SK-N-SH treated with all-trans-retinoic acid at 6 μM for 48 hours (cell line): ENCODE data around the gene PARL.

ENCODE experiments used
- ATAC-seq: fragments of 200-7000 bp; cut with Tn5 transposase; 3 replicates; pipeline ENCODE4 v1.9.1; 2020; ENCODE audit warnings: mild to moderate bottlenecking, moderate library complexity
- ARNTL ChIP-seq: fragments of 450-650 bp; formaldehyde crosslinking; IDR thresholded peaks from 2 replicates; pipeline ENCODE4 v1.5.0; 2020; ENCODE audit warnings: low read depth, mild to moderate bottlenecking, moderate library complexity, borderline replicate concordance
- BACH2 ChIP-seq: fragments of 250-450 bp; sonication (Bioruptor Pico); IDR thresholded peaks from 2 replicates; pipeline ENCODE4 v1.9.0; 2021; ENCODE audit warnings: mild to moderate bottlenecking, borderline replicate concordance
- CSDC2 ChIP-seq: fragments of 250-450 bp; sonication (Bioruptor Pico); IDR thresholded peaks from 2 replicates; pipeline ENCODE4 v1.5.0; 2020; ENCODE audit warnings: mild to moderate bottlenecking, moderate library complexity
- ESRRG ChIP-seq: fragments of 250-450 bp; sonication (Bioruptor Pico); IDR thresholded peaks from 2 replicates; pipeline ENCODE4 v1.6.1; 2021; ENCODE audit warnings: mild to moderate bottlenecking
- GLIS3 ChIP-seq: fragments of 250-450 bp; sonication (Bioruptor Pico); IDR thresholded peaks from 2 replicates; pipeline ENCODE4 v1.5.0; 2020; ENCODE audit warnings: mild to moderate bottlenecking, moderate library complexity
- ISL1 ChIP-seq: fragments of 250-450 bp; sonication (Bioruptor Pico); IDR thresholded peaks from 2 replicates; pipeline ENCODE4 v2.1.2; 2022; ENCODE audit warnings: mild to moderate bottlenecking, moderate library complexity
- OSR1 ChIP-seq: fragments of 250-450 bp; sonication (Bioruptor Pico); IDR thresholded peaks from 2 replicates; pipeline ENCODE4 v1.8.0; 2022; ENCODE audit warnings: moderate library complexity, mild to moderate bottlenecking, inconsistent platforms
- PPARA ChIP-seq: fragments of 250-450 bp; sonication (Bioruptor Pico); IDR thresholded peaks from 2 replicates; pipeline ENCODE4 v1.5.0; 2020; ENCODE audit warnings: mild to moderate bottlenecking, borderline replicate concordance
- RARB ChIP-seq: fragments of 250-450 bp; sonication (Bioruptor Pico); IDR thresholded peaks from 2 replicates; pipeline ENCODE4 v1.8.0; 2021; ENCODE audit warnings: mild to moderate bottlenecking, moderate library complexity
- SNAI2 ChIP-seq: fragments of 250-450 bp; sonication (Bioruptor Pico); IDR thresholded peaks from 2 replicates; pipeline ENCODE4 v1.5.0; 2020; ENCODE audit warnings: mild to moderate bottlenecking, moderate library complexity
- TCF4 ChIP-seq: fragments of 250-450 bp; sonication (Bioruptor Pico); IDR thresholded peaks from 2 replicates; pipeline ENCODE4 v1.8.0; 2021; ENCODE audit warnings: mild to moderate bottlenecking, moderate library complexity, borderline replicate concordance
- TOX ChIP-seq: fragments of 250-450 bp; sonication (Bioruptor Pico); IDR thresholded peaks from 2 replicates; pipeline ENCODE4 v1.8.0; 2021; ENCODE audit warnings: mild to moderate bottlenecking, moderate library complexity, borderline replicate concordance
- ZC3H10 ChIP-seq: fragments of 250-450 bp; sonication (Bioruptor Pico); IDR thresholded peaks from 2 replicates; pipeline ENCODE4 v1.5.1; 2021; ENCODE audit warnings: mild to moderate bottlenecking, moderate library complexity
- ZNF565 ChIP-seq: fragments of 450-650 bp; formaldehyde crosslinking; conservative IDR thresholded peaks from 2 replicates; pipeline ENCODE4 v1.5.0; 2020; ENCODE audit warnings: low read depth, mild to moderate bottlenecking, moderate library complexity
- ZNF70 ChIP-seq: fragments of 450-650 bp; formaldehyde crosslinking; IDR thresholded peaks from 2 replicates; pipeline ENCODE4 v1.5.0; 2020; ENCODE audit warnings: mild to moderate bottlenecking, moderate library complexity
- ZNF8 ChIP-seq: fragments of 450-650 bp; formaldehyde crosslinking; IDR thresholded peaks from 2 replicates; pipeline ENCODE4 v1.5.0; 2020; ENCODE audit warnings: mild to moderate bottlenecking, moderate library complexity
- TF ChIP-seq, protein P1 (sequence below): fragments of 250-450 bp; sonication (Bioruptor Pico); IDR thresholded peaks from 2 replicates; pipeline ENCODE4 v1.8.0; 2021; ENCODE audit warnings: low read depth, mild to moderate bottlenecking, moderate library complexity, borderline replicate concordance
- TF ChIP-seq, protein P2 (sequence below): fragments of 250-450 bp; sonication (Bioruptor Pico); IDR thresholded peaks from 2 replicates; pipeline ENCODE4 v1.5.1; 2021; ENCODE audit warnings: mild to moderate bottlenecking, moderate library complexity
- TF ChIP-seq, protein P3 (sequence below): fragments of 250-450 bp; sonication (Bioruptor Pico); IDR thresholded peaks from 2 replicates; pipeline ENCODE4 v1.5.1; 2020; ENCODE audit warnings: low read depth, mild to moderate bottlenecking, moderate library complexity
- TF ChIP-seq, protein P4 (sequence below): fragments of 250-450 bp; sonication (Bioruptor Pico); IDR thresholded peaks from 2 replicates; pipeline ENCODE4 v1.8.0; 2020; ENCODE audit warnings: mild to moderate bottlenecking, moderate library complexity, borderline replicate concordance

PARL gene

DNA sequence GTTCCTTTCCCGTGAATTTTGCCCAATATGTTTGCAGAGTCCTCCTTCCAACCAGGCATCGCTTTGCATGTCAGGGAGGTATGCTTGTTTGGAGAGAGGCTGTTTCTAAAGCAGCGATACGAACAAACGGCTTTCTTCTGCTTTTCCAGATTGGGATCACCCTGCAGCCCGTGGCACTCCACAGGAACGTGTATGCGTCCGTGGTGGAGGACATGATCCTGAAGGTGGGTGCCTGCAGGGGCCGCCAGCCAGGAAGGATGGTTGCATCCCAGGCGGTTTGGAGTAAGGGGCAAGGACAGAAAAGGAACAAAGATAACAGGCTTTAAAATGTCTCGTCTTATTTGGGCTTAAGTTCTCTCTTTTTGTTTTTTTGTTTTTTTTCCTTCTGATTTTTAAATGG is 76.8 kb downstream of the PARL start:
- TF ChIP-seq TCF4 (CRISPR knock-in tag) (no peak), ESRRG (CRISPR knock-in tag) (no peak), PPARA (CRISPR knock-in tag) (no peak), SNAI2 (CRISPR knock-in tag) (no peak), RARB (CRISPR knock-in tag) (no peak), OSR1 (CRISPR knock-in tag) (no peak), ISL1 (CRISPR knock-in tag) (no peak), ZNF565 (no peak), BACH2 (no peak), ZNF8 (no peak)
- TF ChIP-seq, protein P1, sequence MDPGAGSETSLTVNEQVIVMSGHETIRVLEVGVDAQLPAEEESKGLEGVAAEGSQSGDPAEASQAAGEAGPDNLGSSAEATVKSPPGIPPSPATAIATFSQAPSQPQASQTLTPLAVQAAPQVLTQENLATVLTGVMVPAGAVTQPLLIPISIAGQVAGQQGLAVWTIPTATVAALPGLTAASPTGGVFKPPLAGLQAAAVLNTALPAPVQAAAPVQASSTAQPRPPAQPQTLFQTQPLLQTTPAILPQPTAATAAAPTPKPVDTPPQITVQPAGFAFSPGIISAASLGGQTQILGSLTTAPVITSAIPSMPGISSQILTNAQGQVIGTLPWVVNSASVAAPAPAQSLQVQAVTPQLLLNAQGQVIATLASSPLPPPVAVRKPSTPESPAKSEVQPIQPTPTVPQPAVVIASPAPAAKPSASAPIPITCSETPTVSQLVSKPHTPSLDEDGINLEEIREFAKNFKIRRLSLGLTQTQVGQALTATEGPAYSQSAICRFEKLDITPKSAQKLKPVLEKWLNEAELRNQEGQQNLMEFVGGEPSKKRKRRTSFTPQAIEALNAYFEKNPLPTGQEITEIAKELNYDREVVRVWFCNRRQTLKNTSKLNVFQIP (CRISPR knock-in tag), result no peak
- TF ChIP-seq, protein P2, sequence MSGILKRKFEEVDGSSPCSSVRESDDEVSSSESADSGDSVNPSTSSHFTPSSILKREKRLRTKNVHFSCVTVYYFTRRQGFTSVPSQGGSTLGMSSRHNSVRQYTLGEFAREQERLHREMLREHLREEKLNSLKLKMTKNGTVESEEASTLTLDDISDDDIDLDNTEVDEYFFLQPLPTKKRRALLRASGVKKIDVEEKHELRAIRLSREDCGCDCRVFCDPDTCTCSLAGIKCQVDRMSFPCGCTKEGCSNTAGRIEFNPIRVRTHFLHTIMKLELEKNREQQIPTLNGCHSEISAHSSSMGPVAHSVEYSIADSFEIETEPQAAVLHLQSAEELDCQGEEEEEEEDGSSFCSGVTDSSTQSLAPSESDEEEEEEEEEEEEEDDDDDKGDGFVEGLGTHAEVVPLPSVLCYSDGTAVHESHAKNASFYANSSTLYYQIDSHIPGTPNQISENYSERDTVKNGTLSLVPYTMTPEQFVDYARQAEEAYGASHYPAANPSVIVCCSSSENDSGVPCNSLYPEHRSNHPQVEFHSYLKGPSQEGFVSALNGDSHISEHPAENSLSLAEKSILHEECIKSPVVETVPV, result no peak
- TF ChIP-seq, protein P3, sequence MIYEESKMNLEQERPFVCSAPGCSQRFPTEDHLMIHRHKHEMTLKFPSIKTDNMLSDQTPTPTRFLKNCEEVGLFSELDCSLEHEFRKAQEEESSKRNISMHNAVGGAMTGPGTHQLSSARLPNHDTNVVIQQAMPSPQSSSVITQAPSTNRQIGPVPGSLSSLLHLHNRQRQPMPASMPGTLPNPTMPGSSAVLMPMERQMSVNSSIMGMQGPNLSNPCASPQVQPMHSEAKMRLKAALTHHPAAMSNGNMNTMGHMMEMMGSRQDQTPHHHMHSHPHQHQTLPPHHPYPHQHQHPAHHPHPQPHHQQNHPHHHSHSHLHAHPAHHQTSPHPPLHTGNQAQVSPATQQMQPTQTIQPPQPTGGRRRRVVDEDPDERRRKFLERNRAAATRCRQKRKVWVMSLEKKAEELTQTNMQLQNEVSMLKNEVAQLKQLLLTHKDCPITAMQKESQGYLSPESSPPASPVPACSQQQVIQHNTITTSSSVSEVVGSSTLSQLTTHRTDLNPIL (CRISPR knock-in tag), result no peak
- ATAC-seq, result no peak

DNA sequence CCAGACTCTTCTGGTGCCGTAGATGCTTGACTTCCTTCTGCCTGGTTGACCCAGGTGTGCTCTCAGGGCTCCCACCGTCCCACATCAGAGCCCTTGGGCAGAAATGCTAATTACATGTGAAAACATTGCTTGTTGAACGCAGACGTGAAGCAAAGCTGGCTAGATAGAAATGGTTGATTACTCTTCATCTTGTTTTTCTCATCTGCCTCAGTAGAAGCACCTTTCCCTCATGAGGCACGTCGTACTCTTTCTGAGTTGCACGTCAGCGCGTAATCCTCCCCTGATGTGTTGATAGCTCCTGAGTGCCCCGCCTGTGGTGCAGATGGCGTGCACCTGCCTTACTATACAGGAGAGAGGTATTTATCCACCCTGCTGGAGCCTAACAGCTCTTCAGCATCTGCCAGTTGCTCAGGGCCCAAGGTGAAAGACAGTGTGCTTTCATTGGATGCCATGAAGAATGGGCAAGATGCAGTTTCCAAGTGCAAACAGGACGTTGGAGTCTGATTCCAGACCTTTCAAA is 77.4 kb downstream of the PARL start:
- no peak for TF ChIP-seq ZNF8
- no peak for TF ChIP-seq ZNF70 (CRISPR knock-in tag)
- TF ChIP-seq, protein P1 (CRISPR knock-in tag), result no peak
- TF ChIP-seq TOX (CRISPR knock-in tag), result no peak
- TF ChIP-seq ZC3H10, result no peak
- TF ChIP-seq CSDC2 (CRISPR knock-in tag), result no peak
- TF ChIP-seq BACH2, result no peak
- TF ChIP-seq ARNTL (CRISPR knock-in tag), result no peak
- no peak for TF ChIP-seq SNAI2 (CRISPR knock-in tag)
- no peak for TF ChIP-seq TCF4 (CRISPR knock-in tag)
- no peak for TF ChIP-seq OSR1 (CRISPR knock-in tag)
- ATAC-seq, result no peak

DNA sequence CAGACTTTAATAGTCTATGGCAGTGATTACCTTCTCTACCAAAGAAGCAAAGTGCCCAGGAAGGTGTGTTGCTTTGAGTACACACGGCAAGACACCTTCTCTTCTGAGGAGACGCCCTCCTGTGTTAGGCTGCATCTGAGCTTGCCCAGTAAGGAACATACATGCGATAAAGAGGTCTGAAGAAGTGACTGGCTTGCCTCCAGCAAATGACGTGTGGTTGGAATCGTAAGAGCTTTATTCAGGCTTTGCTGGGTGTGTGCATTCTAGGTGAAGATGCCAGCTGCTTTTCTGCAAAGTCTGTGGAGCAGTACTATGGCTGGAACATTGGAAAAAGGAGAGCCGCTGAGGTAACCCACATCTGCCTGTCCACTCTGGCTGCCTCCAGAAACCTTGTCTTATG is 81.7 kb downstream of the PARL start:
- ATAC-seq, result no peak
- TF ChIP-seq ARNTL (CRISPR knock-in tag), result no peak
- no peak for TF ChIP-seq ISL1 (CRISPR knock-in tag)
- no peak for TF ChIP-seq ESRRG (CRISPR knock-in tag)
- no peak for TF ChIP-seq CSDC2 (CRISPR knock-in tag)
- TF ChIP-seq, protein P4, sequence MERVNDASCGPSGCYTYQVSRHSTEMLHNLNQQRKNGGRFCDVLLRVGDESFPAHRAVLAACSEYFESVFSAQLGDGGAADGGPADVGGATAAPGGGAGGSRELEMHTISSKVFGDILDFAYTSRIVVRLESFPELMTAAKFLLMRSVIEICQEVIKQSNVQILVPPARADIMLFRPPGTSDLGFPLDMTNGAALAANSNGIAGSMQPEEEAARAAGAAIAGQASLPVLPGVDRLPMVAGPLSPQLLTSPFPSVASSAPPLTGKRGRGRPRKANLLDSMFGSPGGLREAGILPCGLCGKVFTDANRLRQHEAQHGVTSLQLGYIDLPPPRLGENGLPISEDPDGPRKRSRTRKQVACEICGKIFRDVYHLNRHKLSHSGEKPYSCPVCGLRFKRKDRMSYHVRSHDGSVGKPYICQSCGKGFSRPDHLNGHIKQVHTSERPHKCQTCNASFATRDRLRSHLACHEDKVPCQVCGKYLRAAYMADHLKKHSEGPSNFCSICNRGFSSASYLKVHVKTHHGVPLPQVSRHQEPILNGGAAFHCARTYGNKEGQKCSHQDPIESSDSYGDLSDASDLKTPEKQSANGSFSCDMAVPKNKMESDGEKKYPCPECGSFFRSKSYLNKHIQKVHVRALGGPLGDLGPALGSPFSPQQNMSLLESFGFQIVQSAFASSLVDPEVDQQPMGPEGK (CRISPR knock-in tag), result no peak
- no peak for TF ChIP-seq ZNF70 (CRISPR knock-in tag)
- TF ChIP-seq OSR1 (CRISPR knock-in tag), result no peak
- TF ChIP-seq, protein P2, result no peak
- TF ChIP-seq, protein P1 (CRISPR knock-in tag), result no peak
- no peak for TF ChIP-seq GLIS3 (CRISPR knock-in tag)
- TF ChIP-seq, protein P3 (CRISPR knock-in tag), result no peak
- TF ChIP-seq TCF4 (CRISPR knock-in tag), result no peak
- no peak for TF ChIP-seq ZNF565
- TF ChIP-seq ZNF8, result no peak
- no peak for TF ChIP-seq SNAI2 (CRISPR knock-in tag)
